Spinal cord (tissue), 10 donors: ENCODE results near the gene ALDOA. TPM values are rescaled to one million over a fixed set of nuclear protein-coding genes. Genes with fewer than 3 reads are reported as not detected.

Experiments
- DNase-seq, 6 donors: peaks; one replicate each; pipeline versions ENCODE4 v3.0.0 to v3.0.0-alpha.2; 2013 to 2015; ENCODE audit warnings: low spot score in 6 of 6, low read depth in 4 of 6
- H3K27ac ChIP-seq: one replicate; pipeline ENCODE4 v1.5.1; 2013; ENCODE audit warnings: low read depth, low read length, control low read depth
- H3K27me3 ChIP-seq: one replicate; pipeline ENCODE4 v1.6.1; 2013; ENCODE audit warnings: low read length; ENCODE audit not compliant: control insufficient read depth, insufficient read depth
- H3K36me3 ChIP-seq: one replicate; pipeline ENCODE4 v1.6.1; 2013; ENCODE audit warnings: low read length; ENCODE audit not compliant: control insufficient read depth, insufficient read depth
- H3K4me1 ChIP-seq: one replicate; pipeline ENCODE4 v1.6.1; 2013; ENCODE audit warnings: low read length; ENCODE audit not compliant: control insufficient read depth, insufficient read depth
- H3K4me3 ChIP-seq: one replicate; pipeline ENCODE4 v1.5.1; 2013; ENCODE audit warnings: low read depth, low read length, control low read depth
- H3K9me3 ChIP-seq: one replicate; pipeline ENCODE4 v1.6.1; 2013; ENCODE audit warnings: low read length; ENCODE audit not compliant: control insufficient read depth, insufficient read depth
- WGBS: methylation state at CpG from one replicate; pipeline ENCODE4 v1.1.5; 2013; ENCODE audit warnings: missing lambda C conversion rate; ENCODE audit not compliant: insufficient coverage; 5-methylcytosine and 5-hydroxymethylcytosine counted together
- polyA plus RNA-seq, 2 donors: library from polyadenylated mRNA; unstranded; fragments of 120-200 nt; gene quantifications; one replicate each; pipeline ENCODE4 v1.2.1, GENCODE V29; 2013; ENCODE audit not compliant: insufficient read length in 2 of 2
- total RNA-seq, 2 donors: library from RNA; depleted of rRNA in 1 of 2; stranded (reverse); fragments of 120-200 nt in 1 of 2; fragments of >200 nt in 1 of 2; gene quantifications; one replicate each; pipeline versions ENCODE4 v1.2.3 to v1.2.4, GENCODE V29; 2013 to 2014
- donor health status: healthy.

Gene ALDOA
- total and polyA plus RNA-seq, 4 donors: 264 to 849 (median 713) TPM

GRCh38 chr16:30025156-30025555, 40.4 kb upstream of the ALDOA start:
- no peak overlapping the region for H3K4me3 ChIP-seq
- peaks cover 49% of the 10 kb centered on the region for H3K4me1 ChIP-seq
- peaks cover 47% of the 10 kb centered on the region for H3K36me3 ChIP-seq
- no peaks in the 10 kb centered on the region for H3K9me3 ChIP-seq
- DNase-seq: no peak
- WGBS: 81% methylated on average over 18 of the region's 20 CpGs
- no peak overlapping the region for H3K27ac ChIP-seq
- no peaks in the 10 kb centered on the region for H3K27me3 ChIP-seq

GRCh38 chr16:30025574-30025973, 40.0 kb upstream of the ALDOA start:
- Histone ChIP-seq H3K27ac (no peak overlapping the region), H3K27me3 (no peaks in the 10 kb centered on the region), H3K4me1 (peaks cover 52% of the 10 kb centered on the region), H3K9me3 (no peaks in the 10 kb centered on the region), H3K4me3 (no peak overlapping the region), H3K36me3 (peaks cover 47% of the 10 kb centered on the region)
- no peak for DNase-seq
- 80% methylated on average over 5 of the region's 7 CpGs for WGBS

- WGBS: 93% methylated on average over 18 of the region's 18 CpGs
- H3K9me3 ChIP-seq: no peaks in the 10 kb centered on the region
- H3K27ac ChIP-seq: no peak overlapping the region
- peaks cover 2% of the 10 kb centered on the region for H3K27me3 ChIP-seq
- peaks cover 47% of the 10 kb centered on the region for H3K36me3 ChIP-seq
- DNase-seq: no peak
- no peak overlapping the region for H3K4me3 ChIP-seq
- peaks cover 50% of the 10 kb centered on the region for H3K4me1 ChIP-seq
Observed at GRCh38 chr16:30026449-30026848, 39.1 kb upstream of the ALDOA start.

- peaks cover 2% of the 10 kb centered on the region for H3K27me3 ChIP-seq
- no peak overlapping the region for H3K4me3 ChIP-seq
- DNase-seq: no peak
Observed at GRCh38 chr16:30027588-30028437, 37.7 kb upstream of the ALDOA start.

GRCh38 chr16:30028438-30029076, 37.0 kb upstream of the ALDOA start:
- Histone ChIP-seq H3K36me3 (peaks cover 47% of the 10 kb centered on the region), H3K9me3 (no peaks in the 10 kb centered on the region), H3K27me3 (peaks cover 2% of the 10 kb centered on the region), H3K4me1 (peaks cover 58% of the 10 kb centered on the region), H3K27ac (no peak overlapping the region), H3K4me3 (no peak overlapping the region)
- 15% methylated on average over 15 of the region's 18 CpGs for WGBS
- no peak for DNase-seq

More at GRCh38 chr16:30027588-30028437, 37.7 kb upstream of the ALDOA start:
- Histone ChIP-seq H3K4me1 (peaks cover 58% of the 10 kb centered on the region), H3K27ac (no peak overlapping the region), H3K36me3 (peaks cover 47% of the 10 kb centered on the region), H3K9me3 (no peaks in the 10 kb centered on the region)
- 55% methylated on average over 11 of the region's 13 CpGs for WGBS

- Histone ChIP-seq H3K27ac (no peak overlapping the region), H3K36me3 (peaks cover 33% of the 10 kb centered on the region), H3K4me1 (peaks cover 58% of the 10 kb centered on the region), H3K9me3 (no peaks in the 10 kb centered on the region), H3K27me3 (peaks cover 2% of the 10 kb centered on the region), H3K4me3 (peak overlapping the region; percentile 36)
- peak in 2 of 6 donors; percentile 40 to 46 for DNase-seq
- 10% methylated on average over 20 of the region's 23 CpGs for WGBS
Observed at GRCh38 chr16:30030011-30030685, 35.4 kb upstream of the ALDOA start.

- Histone ChIP-seq H3K4me3 (peak within 1 kb of the TSS; percentile 43), H3K36me3 (peaks cover 25% of the 10 kb centered on the region), H3K9me3 (no peaks in the 10 kb centered on the region), H3K27ac (peak within 1 kb of the TSS; percentile 47), H3K4me1 (peaks cover 58% of the 10 kb centered on the region), H3K27me3 (peaks cover 2% of the 10 kb centered on the region)
- DNase-seq: peak in 3 of 6 donors; percentile 45 to 92 (median 80)
- 0% methylated on average over 11 of the region's 27 CpGs for WGBS
Observed at GRCh38 chr16:30030841-30031413, 34.6 kb upstream of the ALDOA start, which contains the start of gene TLCD3B. Gene TLCD3B, minus strand, starts transcription at chr16:30031271. Its CDS starts 744 bp downstream, at chr16:30030527.

GRCh38 chr16:30031477-30031918, 34.1 kb upstream of the ALDOA start:
- peak overlapping the region; percentile 43 for H3K4me3 ChIP-seq
- H3K36me3 ChIP-seq: peaks cover 19% of the 10 kb centered on the region
- H3K27ac ChIP-seq: peak overlapping the region; percentile 47
- DNase-seq: peak in 1 of 6 donors; percentile 30
- WGBS: 18% methylated on average over 6 of the region's 11 CpGs
- peaks cover 58% of the 10 kb centered on the region for H3K4me1 ChIP-seq
- H3K9me3 ChIP-seq: no peaks in the 10 kb centered on the region
- peaks cover 2% of the 10 kb centered on the region for H3K27me3 ChIP-seq
